Measurements from ENCODE around the gene ATP1A3.

- TF ChIP-seq CTCF (IDR thresholded peaks at IDR 0.05) (peak in 1 of 6 experiments; percentile 4), POLR2A (IDR thresholded peaks at IDR 0.05) (no peak)
Measured at GRCh38 chr19:41937525-41938468, 56.2 kb downstream of the ATP1A3 start.
